Panc1 (cell line): Measurements from ENCODE around the gene MPO. TPM values are rescaled to one million over a fixed set of nuclear protein-coding genes. Genes with fewer than 3 reads are reported as not detected.

ENCODE experiments used
- ATAC-seq: fragments of 200-7000 bp; cut with Tn5 transposase; 2 replicates; pipeline ENCODE4 v1.9.1; 2020; ENCODE audit warnings: mild to moderate bottlenecking, moderate library complexity
- BruUV-seq: library from RNA; stranded (reverse); fragments of 400-500 nt; replicated peaks from 2 replicates; lab custom pipeline; 2021; lab: Mats Ljungman, UMichigan
- CTCF ChIA-PET: fragments of 300-600 bp; sonication (Branson Sonifier 250); formaldehyde crosslinking; loops from one replicate; lab custom pipeline; 2022; ENCODE audit warnings: antibody characterized with exemption; lab: Charles Lee
- POLR2A ChIA-PET: fragments of 300-600 bp; sonication (Branson Sonifier 250); formaldehyde crosslinking; loops from one replicate; lab custom pipeline; 2022; ENCODE audit warnings: antibody characterized with exemption; lab: Charles Lee
- DNase-seq: peaks from one replicate; pipeline ENCODE4 v3.0.0-alpha.2; 2010; ENCODE audit warnings: low read depth, low spot score
- H3K27ac ChIP-seq: 2 replicates; pipeline ENCODE4 v1.5.1; 2011; ENCODE audit warnings: mild to moderate bottlenecking, low read length, inconsistent platforms
- H3K27me3 ChIP-seq: fragments of 200-500 bp; sonication (Bioruptor generic); 2 replicates; pipeline ENCODE4 v1.6.0; 2014; ENCODE audit warnings: low read length, inconsistent platforms; ENCODE audit not compliant: control insufficient read depth, insufficient read depth
- H3K36me3 ChIP-seq: fragments of 200-500 bp; sonication (Bioruptor generic); 2 replicates; pipeline ENCODE4 v1.5.1; 2014; ENCODE audit warnings: inconsistent platforms, mild to moderate bottlenecking, low read length, moderate library complexity; ENCODE audit not compliant: control insufficient read depth, insufficient read depth
- H3K4me1 ChIP-seq: 2 replicates; pipeline ENCODE4 v1.5.1; 2011; ENCODE audit warnings: inconsistent platforms, mild to moderate bottlenecking, low read length, moderate library complexity; ENCODE audit not compliant: control insufficient read depth, insufficient read depth
- H3K4me3 ChIP-seq, 2 experiments: 2 replicates each; pipeline ENCODE4 v1.5.1; 2011 to 2012; ENCODE audit warnings: low read depth in 2 of 2, low read length in 2 of 2, mild to moderate bottlenecking in 2 of 2, inconsistent platforms in 1 of 2, moderate library complexity in 1 of 2
- H3K9me3 ChIP-seq: fragments of 200-500 bp; sonication (Bioruptor generic); 2 replicates; pipeline ENCODE4 v1.5.1; 2014; ENCODE audit warnings: low read depth, mild to moderate bottlenecking, inconsistent platforms, low read length, moderate library complexity; ENCODE audit not compliant: control insufficient read depth, insufficient read depth
- POLR2AphosphoS5 ChIP-seq: IDR thresholded peaks from 2 replicates; pipeline ENCODE4 v1.6.1; 2012; ENCODE audit warnings: mild to moderate bottlenecking, low read depth, low read length, moderate library complexity
- SIN3A ChIP-seq: IDR thresholded peaks from 2 replicates; pipeline ENCODE4 v1.6.1; 2012; ENCODE audit warnings: low read depth, mild to moderate bottlenecking, low read length, moderate library complexity, borderline replicate concordance; ENCODE audit not compliant: insufficient read depth
- TCF7L2 ChIP-seq: IDR thresholded peaks from 2 replicates; pipeline ENCODE4 v1.6.1; 2011; ENCODE audit warnings: mild to moderate bottlenecking, low read depth, low read length, inconsistent platforms
- in situ Hi-C: cut with HindIII; loops from 2 replicates; pipeline ENCODE4 v1.10.0; 2016; ENCODE audit warnings: low sequenced_read_pairs, low pct_unique_long_range_greater_than_20kb
- intact Hi-C: fragments of 100-400 bp; cut with micrococcal nuclease; formaldehyde crosslinking; loops from one replicate; pipeline ENCODE4 v1.10.0; 2022; ENCODE audit not compliant: unreplicated experiment
- total RNA-seq: library from RNA; stranded (reverse); gene quantifications from one replicate; pipeline ENCODE4 v1.2.1, GENCODE V29; 2021; ENCODE audit not compliant: unreplicated experiment
- TF ChIP-seq, protein P1 (sequence below), 2 experiments: IDR thresholded peaks; 2 replicates each; pipeline ENCODE4 v1.6.1; 2011 to 2012; ENCODE audit warnings: low read depth in 2 of 2, control low read depth in 1 of 2, low read length in 1 of 2, mild to moderate bottlenecking in 1 of 2, moderate library complexity in 1 of 2; ENCODE audit not compliant: insufficient read depth in 1 of 2
- TF ChIP-seq, protein P2 (sequence below): fragments of 450-650 bp; IDR thresholded peaks from 2 replicates; pipeline ENCODE4 v1.5.1; 2017; ENCODE audit warnings: mild to moderate bottlenecking

MPO gene
- total RNA-seq, 1 experiment from 2014 or later: not detected

DNA sequence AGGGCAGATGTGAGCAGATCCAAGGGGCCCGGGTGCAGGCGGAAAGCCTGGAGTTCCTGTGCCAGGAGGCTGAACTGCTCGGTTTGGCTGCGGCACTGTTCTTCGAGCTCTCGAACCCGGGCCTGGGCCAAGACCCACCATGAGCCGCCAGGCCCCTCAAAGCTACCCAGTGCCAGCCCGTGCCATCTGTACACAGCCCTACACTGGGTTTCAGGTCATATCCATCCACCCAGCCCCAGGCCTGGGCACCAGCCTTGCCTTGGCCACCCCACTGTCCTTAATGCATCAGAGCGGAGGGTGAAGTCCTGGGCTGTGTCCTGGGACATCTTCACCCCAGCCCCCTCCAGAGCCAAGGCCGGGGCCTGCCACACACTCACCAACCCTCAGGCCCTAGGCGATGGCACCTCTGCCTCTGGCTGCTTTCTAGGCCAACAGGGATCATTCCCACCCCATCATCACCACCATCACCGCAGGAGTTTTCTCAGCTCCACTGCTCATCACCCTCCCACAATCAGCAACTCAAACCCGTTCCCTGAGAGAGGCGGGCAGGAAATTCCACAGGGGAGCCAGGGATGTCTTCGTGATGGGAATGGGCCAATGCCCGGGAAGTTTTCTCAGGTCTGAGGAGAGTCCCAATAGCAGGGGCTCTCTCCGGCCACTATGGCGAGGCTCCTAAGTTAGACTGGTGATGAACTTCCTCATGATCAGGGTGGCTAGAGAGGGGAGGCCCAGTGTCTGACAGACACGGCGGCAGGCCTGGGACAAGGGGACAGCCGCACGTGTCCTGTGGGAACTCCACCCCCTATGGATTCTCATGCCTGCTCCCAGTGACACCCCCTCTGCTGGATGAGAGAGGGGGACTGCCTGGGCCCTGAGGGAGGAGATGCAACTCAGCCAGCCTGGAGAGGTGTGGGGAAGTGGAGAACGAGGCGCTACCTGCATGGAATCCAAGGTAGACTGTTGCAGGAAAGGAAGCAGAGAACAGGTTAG, 38.7 kb upstream of the MPO start:
- intact Hi-C loops (no loop called here), in situ Hi-C loops (no loop called here)

DNA sequence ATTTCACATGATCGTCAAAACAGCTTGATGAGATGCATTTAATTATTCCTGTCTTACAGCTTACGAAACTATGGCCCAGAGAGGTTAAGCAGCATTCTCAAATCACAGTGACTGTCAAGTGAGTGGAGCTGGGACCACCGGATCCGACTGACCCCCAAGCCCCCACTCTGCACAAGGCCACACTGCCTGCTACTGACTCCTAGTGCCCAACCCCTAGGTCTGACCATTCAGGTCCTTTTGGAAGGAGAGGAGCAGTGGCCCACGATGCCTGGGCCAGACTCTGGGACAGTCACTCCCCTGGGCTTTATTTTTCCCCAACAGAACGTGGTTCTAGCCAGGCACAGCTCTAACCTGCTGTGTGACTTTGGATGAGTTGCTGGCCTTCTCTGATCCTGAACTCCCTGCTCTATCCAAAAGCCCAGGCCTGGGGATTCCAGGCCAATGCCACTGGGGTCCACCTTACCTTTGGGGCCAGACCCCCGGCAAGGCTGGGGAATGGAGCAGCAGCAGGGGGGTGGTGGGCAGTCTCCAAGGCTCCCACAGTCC, 38.0 kb upstream of the MPO start:
- ATAC-seq (no peak), DNase-seq (no peak)
- no TSS peak for BruUV-seq
- H3K27ac ChIP-seq: no peak overlapping the region
- no peaks in the 10 kb centered on the region for H3K36me3 ChIP-seq
- H3K4me3 ChIP-seq: no peak overlapping the region
- in situ Hi-C loops (no loop called here), intact Hi-C loops (no loop called here)
- ChIA-PET POLR2A (no interaction called here), CTCF (interaction anchor here (2.2 kb wide), 1 partner anchor 98 kb away, joined by 19 read pairs; the partner anchor contains the start of gene RNF43)
- H3K4me1 ChIP-seq: no peaks in the 10 kb centered on the region
- TF ChIP-seq, protein P1, sequence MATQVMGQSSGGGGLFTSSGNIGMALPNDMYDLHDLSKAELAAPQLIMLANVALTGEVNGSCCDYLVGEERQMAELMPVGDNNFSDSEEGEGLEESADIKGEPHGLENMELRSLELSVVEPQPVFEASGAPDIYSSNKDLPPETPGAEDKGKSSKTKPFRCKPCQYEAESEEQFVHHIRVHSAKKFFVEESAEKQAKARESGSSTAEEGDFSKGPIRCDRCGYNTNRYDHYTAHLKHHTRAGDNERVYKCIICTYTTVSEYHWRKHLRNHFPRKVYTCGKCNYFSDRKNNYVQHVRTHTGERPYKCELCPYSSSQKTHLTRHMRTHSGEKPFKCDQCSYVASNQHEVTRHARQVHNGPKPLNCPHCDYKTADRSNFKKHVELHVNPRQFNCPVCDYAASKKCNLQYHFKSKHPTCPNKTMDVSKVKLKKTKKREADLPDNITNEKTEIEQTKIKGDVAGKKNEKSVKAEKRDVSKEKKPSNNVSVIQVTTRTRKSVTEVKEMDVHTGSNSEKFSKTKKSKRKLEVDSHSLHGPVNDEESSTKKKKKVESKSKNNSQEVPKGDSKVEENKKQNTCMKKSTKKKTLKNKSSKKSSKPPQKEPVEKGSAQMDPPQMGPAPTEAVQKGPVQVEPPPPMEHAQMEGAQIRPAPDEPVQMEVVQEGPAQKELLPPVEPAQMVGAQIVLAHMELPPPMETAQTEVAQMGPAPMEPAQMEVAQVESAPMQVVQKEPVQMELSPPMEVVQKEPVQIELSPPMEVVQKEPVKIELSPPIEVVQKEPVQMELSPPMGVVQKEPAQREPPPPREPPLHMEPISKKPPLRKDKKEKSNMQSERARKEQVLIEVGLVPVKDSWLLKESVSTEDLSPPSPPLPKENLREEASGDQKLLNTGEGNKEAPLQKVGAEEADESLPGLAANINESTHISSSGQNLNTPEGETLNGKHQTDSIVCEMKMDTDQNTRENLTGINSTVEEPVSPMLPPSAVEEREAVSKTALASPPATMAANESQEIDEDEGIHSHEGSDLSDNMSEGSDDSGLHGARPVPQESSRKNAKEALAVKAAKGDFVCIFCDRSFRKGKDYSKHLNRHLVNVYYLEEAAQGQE (IDR thresholded peaks at IDR 0.05; ENCODE audit: insufficient read depth in 1 of 2, low read depth in 2 of 2, low read length in 1 of 2): no peak
- TF ChIP-seq POLR2AphosphoS5 (no peak), SIN3A (no peak), TCF7L2 (no peak)
- TF ChIP-seq, protein P2, sequence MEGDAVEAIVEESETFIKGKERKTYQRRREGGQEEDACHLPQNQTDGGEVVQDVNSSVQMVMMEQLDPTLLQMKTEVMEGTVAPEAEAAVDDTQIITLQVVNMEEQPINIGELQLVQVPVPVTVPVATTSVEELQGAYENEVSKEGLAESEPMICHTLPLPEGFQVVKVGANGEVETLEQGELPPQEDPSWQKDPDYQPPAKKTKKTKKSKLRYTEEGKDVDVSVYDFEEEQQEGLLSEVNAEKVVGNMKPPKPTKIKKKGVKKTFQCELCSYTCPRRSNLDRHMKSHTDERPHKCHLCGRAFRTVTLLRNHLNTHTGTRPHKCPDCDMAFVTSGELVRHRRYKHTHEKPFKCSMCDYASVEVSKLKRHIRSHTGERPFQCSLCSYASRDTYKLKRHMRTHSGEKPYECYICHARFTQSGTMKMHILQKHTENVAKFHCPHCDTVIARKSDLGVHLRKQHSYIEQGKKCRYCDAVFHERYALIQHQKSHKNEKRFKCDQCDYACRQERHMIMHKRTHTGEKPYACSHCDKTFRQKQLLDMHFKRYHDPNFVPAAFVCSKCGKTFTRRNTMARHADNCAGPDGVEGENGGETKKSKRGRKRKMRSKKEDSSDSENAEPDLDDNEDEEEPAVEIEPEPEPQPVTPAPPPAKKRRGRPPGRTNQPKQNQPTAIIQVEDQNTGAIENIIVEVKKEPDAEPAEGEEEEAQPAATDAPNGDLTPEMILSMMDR: no peak
- H3K27me3 ChIP-seq: no peaks in the 10 kb centered on the region
- no peaks in the 10 kb centered on the region for H3K9me3 ChIP-seq

More for the DNA sequence above, 38.7 kb upstream of the MPO start:
- ChIA-PET POLR2A (no interaction called here), CTCF (no interaction called here)
- no TSS peak for BruUV-seq
- no peak for TF ChIP-seq TCF7L2
- no peak for TF ChIP-seq POLR2AphosphoS5
- TF ChIP-seq, protein P2: no peak
- no peak for TF ChIP-seq SIN3A
- TF ChIP-seq, protein P1 (IDR thresholded peaks at IDR 0.05; ENCODE audit: insufficient read depth in 1 of 2, low read depth in 2 of 2, low read length in 1 of 2): no peak
- no peaks in the 10 kb centered on the region for H3K36me3 ChIP-seq
- no peak overlapping the region for H3K4me3 ChIP-seq
- no peak overlapping the region for H3K27ac ChIP-seq
- no peaks in the 10 kb centered on the region for H3K9me3 ChIP-seq
- ATAC-seq: no peak
- no peaks in the 10 kb centered on the region for H3K27me3 ChIP-seq
- no peaks in the 10 kb centered on the region for H3K4me1 ChIP-seq
- DNase-seq: no peak
